SK-N-SH (cell line): Measurements from ENCODE around the gene PANK4.

Experiments used
- CTCF ChIP-seq: fragments of 200-600 bp; sonication (generic); IDR thresholded peaks from 2 replicates; pipeline ENCODE4 v1.6.1; 2017; ENCODE audit warnings: antibody characterized with exemption, mild to moderate bottlenecking, moderate library complexity
- ELF1 ChIP-seq: IDR thresholded peaks from 2 replicates; pipeline ENCODE4 v1.4.0; 2012
- GABPA ChIP-seq: IDR thresholded peaks from 2 replicates; pipeline ENCODE4 v1.4.0; 2012; ENCODE audit warnings: low read depth, mild to moderate bottlenecking
- MAX ChIP-seq: IDR thresholded peaks from 2 replicates; pipeline ENCODE4 v1.4.0; 2012; ENCODE audit warnings: low read depth
- NFIC ChIP-seq: IDR thresholded peaks from 2 replicates; pipeline ENCODE4 v1.4.0; 2012; ENCODE audit warnings: borderline replicate concordance
- NRF1 ChIP-seq: IDR thresholded peaks from 2 replicates; pipeline ENCODE4 v1.6.1; 2012; ENCODE audit warnings: low read depth, mild to moderate bottlenecking, low read length
- SMC3 ChIP-seq: IDR thresholded peaks from 2 replicates; pipeline ENCODE4 v1.6.1; 2012; ENCODE audit warnings: low read depth, low read length, improper control_type of control experiment
- YY1 ChIP-seq: IDR thresholded peaks from 2 replicates; pipeline ENCODE4 v1.4.0; 2012; ENCODE audit warnings: low read depth, mild to moderate bottlenecking

DNA sequence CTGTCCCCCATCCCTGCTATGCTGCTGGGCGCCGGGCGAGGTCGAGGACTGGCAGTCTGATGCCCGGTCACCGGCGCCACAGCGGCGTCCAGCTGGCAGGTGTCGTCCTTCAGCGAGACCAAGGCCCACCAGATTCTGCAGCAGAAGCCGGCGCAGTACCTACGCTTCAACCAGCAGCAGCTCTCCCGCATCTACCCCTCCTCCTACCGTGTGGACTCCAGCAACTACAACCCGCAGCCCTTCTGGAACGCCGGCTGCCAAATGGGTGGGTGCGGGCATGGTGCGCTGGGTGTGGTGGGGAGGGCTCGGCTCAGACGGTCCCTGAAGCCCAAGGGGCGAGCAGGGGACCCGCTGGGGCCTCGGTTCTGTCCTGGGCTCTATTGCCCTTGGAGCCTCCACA is 29.6 kb downstream of the PANK4 start:
- TF ChIP-seq YY1 (no peak), CTCF (no peak), ELF1 (no peak), GABPA (no peak), MAX (no peak), NFIC (no peak), NRF1 (no peak), SMC3 (no peak)
